ENCODE data around the gene BUD23.
"Not testable (repeated sequence)": the region's sequence is repeated elsewhere in the genome, so short reads cannot be mapped to it uniquely, and the experiment has no call there.

Gene BUD23

GRCh38 chr7:73718905-73719805, 35.8 kb downstream of the BUD23 start, which contains the start of gene STX1A:
TSS of gene STX1A (minus strand) at chr7:73719669. CDS start at chr7:73719631, 38 bp downstream.
- peak in 1 of 2 donors; percentile 50 for DNase-seq (ENCODE audit: low read depth in 2 of 2)

GRCh38 chr7:73719806-73720169, 36.4 kb downstream of the BUD23 start:
- DNase-seq (ENCODE audit: low read depth in 2 of 2) = no peak

GRCh38 chr7:73720443-73720842, 37.0 kb downstream of the BUD23 start:
- not testable (repeated sequence) for DNase-seq (ENCODE audit: low read depth in 2 of 2)

- DNase-seq (ENCODE audit: low read depth in 2 of 2) = no peak
Observed at GRCh38 chr7:73721377-73721817, 38.0 kb downstream of the BUD23 start.

GRCh38 chr7:73722182-73722581, 38.8 kb downstream of the BUD23 start:
- not testable (repeated sequence) for DNase-seq (ENCODE audit: low read depth in 2 of 2)

- DNase-seq (ENCODE audit: low read depth in 2 of 2) = no peak
Observed at GRCh38 chr7:73722785-73723184, 39.4 kb downstream of the BUD23 start.

- no peak for DNase-seq (ENCODE audit: low read depth in 2 of 2)
Observed at GRCh38 chr7:73723813-73724212, 40.4 kb downstream of the BUD23 start.

GRCh38 chr7:73726083-73726466, 42.7 kb downstream of the BUD23 start:
- DNase-seq (ENCODE audit: low read depth in 2 of 2) = no peak

- DNase-seq (ENCODE audit: low read depth in 2 of 2) = no peak
Observed at GRCh38 chr7:73727952-73728351, 44.6 kb downstream of the BUD23 start.

- DNase-seq (ENCODE audit: low read depth in 2 of 2) = no peak
Observed at GRCh38 chr7:73728551-73728950, 45.2 kb downstream of the BUD23 start.

GRCh38 chr7:73730485-73730884, 47.1 kb downstream of the BUD23 start:
- DNase-seq (ENCODE audit: low read depth in 2 of 2) = no peak

GRCh38 chr7:73732397-73732796, 49.0 kb downstream of the BUD23 start:
- no peak for DNase-seq (ENCODE audit: low read depth in 2 of 2)

GRCh38 chr7:73734619-73735527, 51.5 kb downstream of the BUD23 start:
- peak; percentile 71 to 78 for DNase-seq (ENCODE audit: low read depth in 2 of 2)

GRCh38 chr7:73735528-73735905, 52.1 kb downstream of the BUD23 start:
- no peak for DNase-seq (ENCODE audit: low read depth in 2 of 2)

GRCh38 chr7:73736885-73737284, 53.5 kb downstream of the BUD23 start:
- no peak for DNase-seq (ENCODE audit: low read depth in 2 of 2)

- DNase-seq (ENCODE audit: low read depth in 2 of 2) = no peak
Observed at GRCh38 chr7:73737491-73738219, 54.3 kb downstream of the BUD23 start.

- DNase-seq (ENCODE audit: low read depth in 2 of 2) = peak in 1 of 2 donors; percentile 63
Observed at GRCh38 chr7:73738220-73738611, 54.8 kb downstream of the BUD23 start.

- peak; percentile 98 to 100 for DNase-seq (ENCODE audit: low read depth in 2 of 2)
Observed at GRCh38 chr7:73738612-73739386, 55.4 kb downstream of the BUD23 start, which contains the start of gene ABHD11. TSS of gene ABHD11 (minus strand) at chr7:73738802. CDS start at chr7:73738770, 32 bp downstream.

- no peak for DNase-seq (ENCODE audit: low read depth in 2 of 2)
Observed at GRCh38 chr7:73739387-73739767, 56.0 kb downstream of the BUD23 start.

- DNase-seq (ENCODE audit: low read depth in 2 of 2) = no peak
Observed at GRCh38 chr7:73740212-73740611, 56.8 kb downstream of the BUD23 start.

GRCh38 chr7:73740771-73741170, 57.4 kb downstream of the BUD23 start:
- DNase-seq (ENCODE audit: low read depth in 2 of 2) = no peak
